ENCODE measurements around the gene GPR3. TPM values are rescaled to one million over a fixed set of nuclear protein-coding genes. Genes with fewer than 3 reads are reported as not detected.
A peak's percentile ranks its signal among the peaks of the same experiment; 100 is the strongest.

GPR3 gene
- total and polyA plus RNA-seq, 2 of the 8 experiments (the other 6 are each of a cell fraction or from before 2014, with no cell fraction given) = 9.9 to 26.5 TPM

DNA sequence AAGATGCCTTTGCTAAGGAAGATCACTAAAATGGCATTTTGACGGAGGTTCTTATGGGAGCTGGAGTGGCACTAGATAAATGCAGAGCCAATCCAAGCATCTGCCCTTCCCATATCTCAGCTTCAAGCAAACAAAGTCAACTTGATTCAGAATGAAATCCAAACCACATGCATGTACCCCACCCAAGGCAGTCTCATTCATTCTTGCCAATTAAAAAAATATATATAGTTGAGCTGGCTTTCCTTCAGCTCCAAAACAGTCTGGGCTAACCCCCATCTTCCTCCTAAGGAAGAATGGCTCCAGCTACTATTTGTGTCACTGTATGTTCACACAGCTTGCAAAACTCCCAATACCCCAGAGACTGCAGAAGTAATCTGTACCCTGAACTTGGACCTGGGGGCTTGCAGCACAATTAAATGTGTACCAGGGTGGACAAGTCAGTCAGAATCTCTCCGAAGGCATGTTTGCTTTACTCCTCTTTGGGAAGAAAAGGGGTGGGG lies 35.4 kb downstream of the GPR3 start:
- no peak overlapping the region; the same call in 1 of the 2 replicates for H2AK5ac ChIP-seq (ENCODE audit: low read depth, low read length)
- H3K18ac ChIP-seq (ENCODE audit: extremely low read depth, low read length) = 0 out of 2 replicates have a peak overlapping the region, but pooled peaks have one; percentile 6
- no peak overlapping the region for H4K8ac ChIP-seq (ENCODE audit: extremely low read depth, insufficient read depth, low read length)
- no peak overlapping the region for H3K27ac ChIP-seq (ENCODE audit: low read depth, low read length)
- H3K79me1 ChIP-seq (ENCODE audit: low read depth, low read length) = peaks cover 10% of the 10 kb centered on the region; the same call in 1 of the 2 replicates
- H3K9me3 ChIP-seq (ENCODE audit: insufficient read depth in 2 of 2, low read depth in 1 of 2, low read length in 1 of 2) = no peaks in the 10 kb centered on the region
- H4K5ac ChIP-seq (ENCODE audit: insufficient read length, low read depth, low read length) = no peak overlapping the region
- H3K4me3 ChIP-seq (ENCODE audit: extremely low read depth in 1 of 4, insufficient read depth in 2 of 4, low read depth in 3 of 4, low read length in 4 of 4) = no peak overlapping the region
- H3K9ac ChIP-seq (replicated peaks in 1 of 4; ENCODE audit: extremely low read depth in 1 of 4, low read depth in 3 of 4, low read length in 3 of 4) = no peak overlapping the region
- peaks cover 17 to 30% (median 22%) of the 10 kb centered on the region in 4 experiments for H3K4me1 ChIP-seq (replicated peaks in 1 of 4; ENCODE audit: control insufficient read depth in 3 of 4, insufficient read depth in 4 of 4, low read length in 3 of 4)
- H4K20me1 ChIP-seq (replicated peaks in 1 of 2; ENCODE audit: control insufficient read depth in 1 of 2, insufficient read depth in 2 of 2, low read length in 2 of 2) = peaks cover 0 to 6% of the 10 kb centered on the region in 2 experiments
- peaks cover 0 to 13% (median 3%) of the 10 kb centered on the region in 4 experiments; a peak in 2 of 8 replicates for H3K36me3 ChIP-seq (ENCODE audit: control insufficient read depth in 2 of 4, insufficient read depth in 4 of 4, low read length in 3 of 4)
- no peak overlapping the region for H3K14ac ChIP-seq (ENCODE audit: insufficient read length)
- no peak for DNase-seq (ENCODE audit: low read depth in 1 of 2, low spot score in 2 of 2)
- ChIA-PET POLR2A (ENCODE audit: partially characterized antibody) (interaction anchor here (0.9 to 3.7 kb wide), 6 partner anchors 9 to 143 kb away, joined by 3 to 23 read pairs (median 5); no protein-coding TSS in a partner anchor), CTCF (ENCODE audit: partially characterized antibody) (interaction anchor here (0.9 to 37.8 kb wide), 10 partner anchors 11 to 180 kb away, joined by 3 to 863 read pairs (median 5); no protein-coding TSS in a partner anchor)
- H3K23ac ChIP-seq (ENCODE audit: insufficient read length) = no peak overlapping the region
- H2AFZ ChIP-seq (ENCODE audit: low read length) = no peak overlapping the region
- no peak overlapping the region for H3K56ac ChIP-seq (replicated peaks; ENCODE audit: insufficient read length, low read depth, low read length)
- no peaks in the 10 kb centered on the region for H3K23me2 ChIP-seq (ENCODE audit: low read depth, low read length)
- peaks cover 0 to 24% of the 10 kb centered on the region in 2 experiments; a peak in 2 of 4 replicates for H3K79me2 ChIP-seq (ENCODE audit: control insufficient read depth in 1 of 2, insufficient read depth in 2 of 2, low read length in 2 of 2)
- peak overlapping the region; percentile 85 for H2BK5ac ChIP-seq (ENCODE audit: low read depth, low read length)
- peak overlapping the region; percentile 63; the same call in 1 of the 2 replicates for H2BK15ac ChIP-seq (ENCODE audit: low read length)
- peak overlapping the region; percentile 36 to 40; a peak in 2 of 4 replicates for H3K4me2 ChIP-seq (ENCODE audit: insufficient read depth in 1 of 2, low read depth in 2 of 2, low read length in 2 of 2)
- H2BK20ac ChIP-seq (ENCODE audit: low read length) = peak overlapping the region; percentile 55; the same call in 1 of the 2 replicates
- no peak overlapping the region for H3K4ac ChIP-seq (replicated peaks; ENCODE audit: insufficient read length, low read depth, low read length)
- H4K91ac ChIP-seq (replicated peaks; ENCODE audit: insufficient read length, low read length) = no peak overlapping the region
- WGBS, 2 experiments (ENCODE audit: extremely low coverage in 1 of 2, insufficient coverage in 1 of 2, insufficient read length in 1 of 2, insufficient replicate concordance in 2 of 2, low coverage in 1 of 2, low lambda C conversion rate in 2 of 2, missing lambda C conversion rate in 1 of 2) = 91% methylated on average over 2 of the region's 2 CpGs; no CpG with 5 or more reads in 1 of the 2 experiments
- FAIRE-seq = no peak
- H2BK12ac ChIP-seq (ENCODE audit: low read depth, low read length) = peak overlapping the region; percentile 97; the same call in 1 of the 2 replicates
- no peaks in the 10 kb centered on the region for H3K27me3 ChIP-seq (replicated peaks in 1 of 4; ENCODE audit: control insufficient read depth in 3 of 4, extremely low read depth in 1 of 4, insufficient read depth in 3 of 4, low read length in 3 of 4)
- H2BK120ac ChIP-seq (replicated peaks; ENCODE audit: low read depth, low read length) = no peak overlapping the region

Measured in H1 (cell line).